Peyer's patch (tissue), 4 donors: Measurements from ENCODE around the gene CA4.

Experiments used
- CTCF ChIP-seq, 6 experiments: fragments of 450-650 bp in 4 of 6; fragments of 200-600 bp in 2 of 6; sonication (generic) in 1 of 6; IDR thresholded peaks; one replicate each; pipeline ENCODE4 v1.5.1; 2017 to 2019; ENCODE audit warnings: antibody characterized with exemption in 6 of 6, mild to moderate bottlenecking in 3 of 6, moderate library complexity in 1 of 6
- POLR2A ChIP-seq, 2 donors: fragments of 450-650 bp; IDR thresholded peaks; one replicate each; pipeline ENCODE4 v1.5.1; 2017; ENCODE audit warnings: antibody characterized with exemption in 2 of 2, mild to moderate bottlenecking in 2 of 2, moderate library complexity in 2 of 2

DNA sequence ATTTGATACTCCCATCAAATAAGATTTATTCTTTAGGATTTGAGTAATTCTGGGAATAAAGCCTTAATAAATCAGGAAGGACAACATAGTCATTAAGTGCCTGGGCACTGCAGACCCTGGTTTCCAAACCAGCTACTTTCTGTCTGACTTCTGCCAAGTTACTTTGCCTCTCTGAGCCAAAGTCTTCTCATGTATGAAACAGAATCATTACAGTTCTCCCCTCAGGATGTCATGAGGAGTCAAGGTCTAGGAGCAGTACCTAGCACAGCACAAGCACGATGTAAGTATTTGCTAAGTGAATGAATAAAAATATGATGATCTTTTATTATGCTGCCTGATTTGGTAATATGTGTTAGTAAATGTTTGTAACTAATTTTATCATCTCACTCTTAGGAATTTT lies 40.6 kb upstream of the CA4 start:
- TF ChIP-seq CTCF (IDR thresholded peaks at IDR 0.05) (no peak), POLR2A (IDR thresholded peaks at IDR 0.05) (no peak)
